HG03460 (cell line): ENCODE results near the gene EVL.
A peak's percentile ranks its signal among the peaks of the same experiment; 100 is the strongest.

ENCODE experiments used
- ATAC-seq: cut with Tn5 transposase; IDR thresholded peaks from one replicate; pipeline ENCODE4 v1.9.1; 2021; ENCODE audit not compliant: unreplicated experiment

Gene EVL

DNA sequence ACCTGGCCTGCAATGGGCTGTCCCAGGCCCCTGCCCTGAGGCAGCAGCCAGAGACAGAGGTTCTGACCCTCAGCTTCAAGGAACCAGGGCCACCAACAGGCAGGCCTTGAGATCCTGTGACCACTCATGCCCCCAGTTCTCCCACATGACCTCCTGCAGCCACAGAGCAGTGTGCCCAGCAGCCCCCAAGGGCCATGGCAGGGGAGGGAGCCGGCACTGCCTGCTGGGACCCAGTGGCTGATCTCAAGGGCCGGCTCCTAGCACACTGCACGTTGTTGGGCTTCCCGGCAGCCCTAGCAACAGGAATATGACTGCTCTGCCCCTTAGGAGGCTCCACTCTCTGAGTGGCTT, 79.4 kb downstream of the EVL start:
- no peak for ATAC-seq

DNA sequence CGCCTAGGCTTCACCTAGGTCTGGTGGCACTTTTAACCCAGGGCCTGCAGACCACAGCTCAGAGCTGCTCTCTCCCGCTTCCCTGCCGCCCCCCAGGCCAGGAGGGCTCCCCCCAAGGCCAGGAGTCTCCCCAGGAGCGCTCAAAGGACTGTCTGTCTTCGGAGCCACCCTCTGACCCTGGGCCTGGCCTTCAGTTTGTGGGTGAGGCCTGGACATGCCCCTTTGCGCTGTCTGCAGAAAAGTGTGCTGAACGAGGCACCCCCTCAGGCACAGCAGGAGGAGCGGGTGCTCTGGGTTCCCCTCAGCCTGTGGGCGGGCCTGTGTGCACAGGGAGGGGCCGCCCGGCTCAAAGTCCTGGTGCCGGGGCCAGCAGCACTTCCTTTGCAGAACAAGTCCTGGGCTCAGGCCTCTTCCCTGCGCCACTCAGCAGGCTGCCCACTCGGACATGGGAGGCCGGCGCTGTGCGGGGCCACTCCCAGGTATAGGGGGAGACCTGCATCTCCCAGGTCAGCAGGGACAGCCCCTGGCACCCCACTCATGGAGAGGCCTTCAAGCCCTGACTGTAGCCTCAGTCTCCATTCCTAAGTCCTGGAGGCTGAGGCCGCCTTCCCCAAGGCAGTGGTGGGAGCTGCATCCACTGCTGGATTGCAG, 79.9 kb downstream of the EVL start:
- no peak for ATAC-seq

DNA sequence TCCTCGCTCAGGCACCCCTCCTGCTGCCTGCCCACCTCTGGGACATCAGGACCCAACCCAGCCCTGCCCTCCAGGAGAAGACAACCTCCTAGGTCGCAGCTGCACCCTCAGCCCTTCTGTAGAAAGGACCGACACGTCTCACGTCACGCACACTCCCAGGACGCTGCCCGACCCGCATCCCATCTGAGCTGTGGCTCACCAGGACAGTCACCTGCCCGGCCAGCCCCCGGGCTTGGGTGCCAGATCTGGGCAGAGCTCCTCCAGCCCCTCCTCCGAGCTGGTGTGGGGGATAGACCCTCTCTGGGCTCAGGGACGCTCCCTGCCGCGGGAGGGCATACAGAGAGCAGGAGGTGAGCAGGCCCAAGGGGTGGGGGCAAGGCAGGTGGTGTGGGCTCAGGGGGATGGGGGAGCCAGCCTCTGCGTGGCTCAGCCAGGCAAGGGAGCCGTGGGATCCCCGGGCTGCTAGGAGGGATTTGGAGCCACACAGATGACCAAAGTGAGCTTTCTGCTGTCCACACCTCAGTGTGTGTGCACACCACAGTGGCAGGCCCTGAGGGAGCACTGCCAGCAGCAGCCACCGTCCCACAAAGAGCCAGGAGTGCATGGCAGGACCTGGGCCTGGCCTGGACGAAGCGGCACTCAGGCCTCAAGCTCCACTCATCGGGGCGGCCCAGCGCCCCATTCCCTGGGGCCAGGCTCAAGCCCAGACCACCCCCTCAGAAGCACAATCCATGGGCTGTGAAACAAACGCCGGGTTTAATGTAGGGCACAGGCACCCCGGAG, 80.7 kb downstream of the EVL start:
- no peak for ATAC-seq

DNA sequence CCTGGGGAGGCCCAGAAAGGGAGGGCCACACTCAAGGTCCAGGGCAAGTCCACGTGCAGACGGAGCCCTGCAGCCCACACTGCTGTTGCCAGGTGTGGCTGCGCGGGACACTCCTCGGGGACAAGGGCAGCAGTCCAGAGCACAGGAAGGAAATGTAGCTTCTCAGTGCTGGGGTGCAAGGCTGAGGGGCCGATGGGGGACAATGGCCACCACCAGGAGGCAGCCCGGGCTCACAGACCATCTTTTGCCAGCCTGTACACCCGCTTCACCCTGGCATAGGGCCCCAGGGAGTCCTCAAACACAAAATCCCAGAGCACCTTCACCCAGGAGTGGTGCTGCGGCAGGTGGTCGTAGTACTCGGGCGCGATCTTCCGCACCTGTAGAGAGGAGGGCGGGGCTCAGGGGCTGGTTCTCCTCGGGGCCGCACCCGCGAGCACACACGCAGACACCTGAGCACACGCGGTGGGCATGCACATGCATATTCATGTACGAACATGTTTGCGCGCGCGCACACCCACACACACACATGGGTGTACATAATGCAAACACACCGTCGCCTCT, 81.4 kb downstream of the EVL start:
- ATAC-seq, result no peak

DNA sequence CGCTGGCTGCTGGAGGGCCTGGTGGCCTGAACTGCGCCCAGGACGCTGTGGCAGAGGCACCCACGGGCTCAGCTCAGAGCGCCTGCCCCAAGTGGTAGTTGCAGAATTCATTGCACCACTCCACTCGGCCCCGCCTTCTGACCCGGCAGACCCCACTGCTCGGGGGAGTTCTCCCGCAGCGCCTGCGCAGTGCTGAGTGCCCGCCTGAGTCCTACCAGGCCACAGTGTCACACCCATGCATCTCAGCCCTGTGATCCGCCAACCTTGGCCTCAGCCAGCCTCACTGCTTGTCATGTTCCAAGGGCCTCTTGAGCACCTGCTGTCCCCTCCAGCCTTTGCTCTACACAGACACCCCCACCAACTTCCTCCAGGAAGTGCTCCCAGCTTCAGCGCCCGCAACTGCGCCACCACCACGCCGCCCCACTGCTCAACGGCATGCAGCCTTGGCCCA, 82.0 kb downstream of the EVL start:
- no peak for ATAC-seq

DNA sequence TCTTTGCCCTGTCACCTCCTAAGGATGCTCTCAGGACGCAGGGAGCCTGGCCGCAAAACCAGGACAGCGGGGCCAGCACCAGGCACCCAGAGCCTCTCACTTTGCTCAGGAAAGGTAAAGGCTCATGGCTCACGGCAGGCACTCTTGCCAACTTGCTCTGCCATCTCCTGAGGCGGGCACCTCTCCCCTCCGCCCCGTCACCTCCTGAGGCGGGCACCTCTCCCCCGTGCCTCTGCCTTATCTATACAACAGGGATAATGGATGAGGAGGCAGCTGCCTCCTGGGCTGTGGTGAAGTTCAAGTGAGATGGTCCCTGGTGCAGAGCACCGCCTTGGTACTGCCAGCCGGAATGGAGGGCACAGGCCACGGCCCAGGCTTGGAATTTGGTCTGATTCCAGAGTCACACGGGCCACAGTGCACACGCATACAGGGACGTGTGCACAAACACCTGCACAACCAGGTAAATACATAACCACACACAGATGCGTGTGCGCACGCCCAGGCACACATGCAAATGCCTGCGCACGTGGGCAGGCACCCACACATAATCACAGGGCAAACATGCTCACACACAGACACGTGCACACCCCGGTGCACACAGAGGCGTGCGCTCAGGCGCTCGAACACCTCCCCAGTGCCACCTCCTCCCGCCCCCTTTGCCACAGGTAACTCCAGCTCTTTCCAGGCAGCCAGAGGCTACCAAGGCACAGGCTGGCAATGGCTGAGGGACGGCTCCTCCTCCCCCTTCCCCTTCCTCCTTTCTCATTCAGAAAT, 82.7 kb downstream of the EVL start:
- ATAC-seq, result no peak

DNA sequence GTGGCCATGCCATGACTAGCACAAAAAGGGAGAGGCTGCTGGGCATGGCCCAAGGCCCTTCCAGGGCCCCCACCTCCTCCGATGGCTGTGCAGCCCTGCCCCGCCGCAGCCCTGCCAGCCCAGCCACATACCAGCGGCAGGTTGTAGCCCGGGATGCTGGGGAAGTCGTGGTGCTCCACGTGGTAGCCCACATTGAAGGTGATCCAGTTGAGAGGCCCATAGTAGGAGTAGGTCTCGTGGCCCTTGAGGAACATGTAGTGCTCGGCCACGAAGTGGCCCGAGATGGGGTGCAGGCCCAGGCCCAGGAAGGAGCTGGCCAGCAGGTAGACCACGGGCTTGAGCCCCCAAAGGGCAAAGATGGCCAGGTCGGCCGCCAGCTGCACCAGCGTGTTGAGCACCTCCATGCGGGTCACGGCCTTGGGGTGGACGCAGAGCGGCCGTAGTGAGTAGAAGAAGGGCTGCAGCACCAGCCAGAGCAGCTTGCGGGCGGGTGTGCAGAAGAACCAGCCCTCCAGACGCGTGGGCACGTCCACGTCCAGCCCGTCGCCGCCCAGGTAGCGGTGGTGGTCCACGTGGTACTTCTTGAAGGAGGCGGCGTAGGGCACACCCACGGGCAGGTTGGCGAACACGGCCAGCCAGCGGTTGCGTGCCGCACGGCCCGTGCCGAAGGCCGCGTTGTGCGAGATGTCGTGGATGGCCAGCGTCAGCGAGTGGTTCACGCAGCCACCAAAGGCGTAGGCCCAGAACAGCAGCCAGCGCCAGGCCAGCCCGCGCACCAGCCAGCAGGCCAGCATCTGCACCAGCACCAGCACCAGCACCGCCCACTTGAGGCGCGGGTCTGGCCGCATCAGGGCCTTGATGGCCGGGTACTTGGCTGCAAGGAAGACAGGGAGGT, 83.9 kb downstream of the EVL start:
- ATAC-seq, result no peak

DNA sequence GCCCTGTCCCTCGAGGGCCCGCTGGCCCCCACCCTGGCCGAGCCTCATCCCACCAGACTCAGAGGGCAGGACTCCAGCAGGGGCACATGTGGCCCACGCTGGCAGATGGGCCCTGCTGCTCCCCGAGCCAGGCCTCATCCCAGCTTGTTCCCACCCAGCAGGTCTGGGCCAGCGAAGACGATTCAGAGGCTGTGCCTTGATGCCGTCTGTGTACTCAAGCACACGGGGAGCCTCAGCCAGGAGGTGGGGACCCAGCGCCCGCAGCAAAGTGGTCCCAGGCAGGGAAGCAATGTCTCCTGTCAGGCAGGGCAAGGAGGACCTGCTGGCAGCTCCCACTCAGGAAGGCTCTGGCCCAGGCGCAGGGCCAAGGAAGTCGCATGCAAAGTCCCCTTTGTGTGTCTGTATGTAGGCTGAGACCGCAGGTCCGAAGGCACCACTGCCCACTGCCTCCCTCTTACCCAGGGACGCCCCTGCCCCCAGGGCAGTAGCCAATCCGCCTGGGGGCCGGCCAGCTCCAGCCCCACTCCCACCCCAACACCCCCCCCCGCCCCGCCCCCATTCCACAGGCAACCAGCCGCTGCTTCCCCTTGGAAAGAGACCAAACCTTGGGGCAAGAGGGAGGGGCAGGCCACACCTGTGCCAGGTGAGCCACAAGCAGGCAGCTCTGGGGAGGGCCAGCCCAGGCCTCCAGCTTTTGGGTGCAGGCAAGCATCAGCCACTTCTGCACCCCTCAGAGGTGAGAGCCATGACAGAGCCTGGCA, 84.8 kb downstream of the EVL start:
- no peak for ATAC-seq

DNA sequence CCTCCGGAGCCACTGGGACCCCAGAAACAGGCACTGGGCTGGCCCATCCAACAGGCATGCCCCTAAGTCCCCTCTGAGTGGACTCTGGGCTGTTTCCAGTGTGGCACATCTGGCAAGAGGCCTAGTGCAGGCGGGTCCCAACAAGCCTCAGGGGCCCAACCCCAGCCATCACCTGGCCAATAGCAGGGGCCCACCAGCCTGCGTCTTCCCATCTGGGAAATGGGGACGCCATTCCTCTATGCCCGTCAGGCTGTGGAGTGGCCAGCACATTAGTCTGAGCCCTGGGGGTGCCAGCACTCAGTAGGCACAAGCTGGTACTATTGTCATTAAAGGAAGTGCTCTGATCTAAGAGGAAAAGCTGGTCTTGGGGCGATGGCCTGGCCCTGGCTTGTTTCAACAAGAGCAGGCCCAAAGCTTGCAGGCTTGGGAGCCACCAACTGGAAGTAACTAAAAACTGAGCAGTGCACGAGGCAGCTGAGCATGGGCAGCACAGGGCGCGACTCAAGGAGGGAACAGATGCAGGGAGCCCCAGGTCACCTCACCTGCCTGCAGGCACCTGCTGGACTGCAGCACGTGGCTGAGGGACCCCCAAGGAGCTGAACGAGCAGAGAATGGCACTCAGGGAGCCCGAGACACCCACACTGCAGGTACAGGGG, 85.8 kb downstream of the EVL start:
- no peak for ATAC-seq

DNA sequence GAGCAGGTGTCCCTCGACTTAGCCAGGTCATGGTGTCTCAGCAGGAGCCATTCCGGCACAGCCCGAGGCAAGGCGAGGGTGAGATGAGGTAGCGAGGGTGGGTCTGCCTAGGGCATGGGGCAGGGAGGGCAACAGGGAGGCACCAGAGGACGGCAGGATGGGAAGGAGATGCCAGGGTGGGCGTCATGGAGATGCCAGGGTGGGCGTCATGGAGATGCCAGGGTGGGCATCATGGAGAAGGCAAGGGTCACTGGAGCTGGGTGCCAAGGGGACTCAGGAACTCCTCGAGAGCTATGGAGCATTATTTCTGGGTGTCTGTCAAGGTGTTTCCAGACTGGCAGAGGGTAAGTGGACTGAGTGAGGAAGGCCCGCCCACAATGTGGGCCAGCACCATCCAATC, 86.9 kb downstream of the EVL start:
- ATAC-seq, result no peak

DNA sequence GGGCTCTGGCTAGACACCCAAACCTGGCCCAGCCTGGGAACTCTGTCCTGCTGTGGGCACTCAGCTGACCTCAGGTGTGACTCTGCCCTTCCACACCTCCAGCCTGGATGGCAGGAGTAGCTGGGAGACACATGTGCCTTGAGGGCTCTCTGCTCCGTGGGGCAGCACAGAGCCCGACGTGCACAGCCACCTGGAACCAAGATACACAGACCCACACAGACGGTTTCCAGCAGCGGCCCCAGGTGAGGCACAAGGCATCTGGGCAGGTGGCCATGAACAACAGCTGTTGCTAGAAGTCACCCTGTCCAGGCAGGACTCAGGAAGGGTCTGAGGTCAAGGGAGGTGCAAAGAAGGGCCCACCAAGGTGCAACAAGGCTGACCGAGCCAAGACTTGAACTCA, 88.3 kb downstream of the EVL start:
- ATAC-seq, result no peak

DNA sequence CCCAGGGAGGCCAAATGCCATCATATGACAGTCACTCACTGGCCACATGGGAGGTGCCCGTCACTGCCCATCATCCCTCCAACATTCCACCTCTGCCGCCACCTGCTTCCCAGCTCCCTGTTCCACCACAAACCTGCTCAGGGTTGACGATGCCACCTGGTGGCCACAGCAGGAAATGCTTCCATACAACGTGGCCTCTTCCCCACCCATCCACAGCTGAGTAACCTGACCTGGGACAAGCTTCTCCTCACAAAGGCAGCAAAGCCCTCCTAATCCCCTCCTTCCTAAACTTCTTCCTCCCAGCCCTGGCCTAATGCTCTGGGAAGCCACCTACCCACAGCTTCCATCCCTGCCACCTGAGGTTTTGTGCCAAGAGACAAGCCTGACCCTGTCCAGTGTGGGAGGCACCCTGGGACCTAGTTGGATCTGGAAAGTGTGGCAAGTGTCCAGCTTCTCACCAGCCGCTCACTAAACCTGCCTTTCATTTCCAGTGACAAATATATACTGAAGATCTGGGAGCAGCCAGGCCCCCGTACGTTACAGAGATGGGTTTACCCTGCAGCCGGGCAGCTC, 89.9 kb downstream of the EVL start:
- ATAC-seq, result no peak

DNA sequence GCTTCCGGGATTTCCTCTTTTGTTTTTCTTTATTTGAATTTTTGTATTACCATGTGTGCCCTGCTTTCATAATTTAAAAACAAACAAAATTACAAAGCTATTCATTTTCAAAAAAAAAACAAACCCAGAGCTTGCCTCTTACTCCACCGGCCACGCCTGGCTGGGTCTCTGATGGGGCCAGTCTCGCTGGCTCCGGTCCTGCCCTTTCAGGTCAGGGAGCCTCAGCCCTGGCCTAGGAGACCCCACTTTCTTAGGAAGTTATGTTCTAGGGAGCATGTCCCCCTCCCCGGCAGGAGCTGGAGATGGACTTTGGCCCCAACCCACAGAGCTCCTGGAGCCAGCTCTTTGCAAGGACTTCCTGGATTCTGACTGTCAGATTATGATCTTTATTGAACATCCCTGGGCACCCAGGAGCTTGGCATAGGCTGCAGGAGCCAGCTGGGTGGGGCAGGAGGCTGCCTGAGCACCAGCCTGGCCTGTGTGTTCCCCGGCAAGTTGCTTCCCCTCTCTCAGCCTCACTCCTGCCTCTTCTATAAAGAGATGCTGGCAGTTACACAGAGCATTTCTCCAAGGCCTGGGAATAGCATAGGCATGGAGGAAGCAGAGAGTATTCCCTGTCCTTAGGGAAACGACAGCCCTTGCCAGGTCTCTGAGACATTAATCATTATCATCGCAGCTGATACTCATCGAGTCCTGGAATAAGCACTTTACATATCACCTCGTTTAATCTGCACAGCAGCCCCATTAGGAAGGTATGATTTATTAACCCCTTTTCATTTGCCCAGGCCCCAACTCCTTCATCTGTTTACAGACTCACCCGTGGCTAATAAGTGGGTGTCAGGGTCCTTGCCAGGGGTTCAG, 90.8 kb downstream of the EVL start:
- ATAC-seq, result no peak

DNA sequence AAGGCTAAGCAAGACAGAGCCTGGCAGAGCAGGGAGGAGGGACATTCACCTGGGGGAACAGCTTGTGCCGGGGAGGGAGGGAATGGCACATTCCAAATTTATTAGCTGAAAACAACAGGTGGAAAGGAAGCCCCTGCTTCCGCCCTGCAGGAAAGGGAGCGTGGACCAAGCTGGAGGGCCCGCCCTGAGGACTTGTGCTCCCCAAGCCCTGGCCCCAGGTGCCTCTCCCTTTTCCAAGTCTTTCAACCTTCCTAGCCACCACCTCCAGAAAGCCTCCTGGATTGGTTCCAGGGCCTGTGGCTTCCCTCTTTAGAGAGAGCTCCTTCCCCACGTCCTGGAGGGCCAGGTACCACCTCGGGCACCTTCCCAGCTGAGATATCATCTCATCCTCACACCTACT, 91.6 kb downstream of the EVL start:
- ATAC-seq, result no peak

DNA sequence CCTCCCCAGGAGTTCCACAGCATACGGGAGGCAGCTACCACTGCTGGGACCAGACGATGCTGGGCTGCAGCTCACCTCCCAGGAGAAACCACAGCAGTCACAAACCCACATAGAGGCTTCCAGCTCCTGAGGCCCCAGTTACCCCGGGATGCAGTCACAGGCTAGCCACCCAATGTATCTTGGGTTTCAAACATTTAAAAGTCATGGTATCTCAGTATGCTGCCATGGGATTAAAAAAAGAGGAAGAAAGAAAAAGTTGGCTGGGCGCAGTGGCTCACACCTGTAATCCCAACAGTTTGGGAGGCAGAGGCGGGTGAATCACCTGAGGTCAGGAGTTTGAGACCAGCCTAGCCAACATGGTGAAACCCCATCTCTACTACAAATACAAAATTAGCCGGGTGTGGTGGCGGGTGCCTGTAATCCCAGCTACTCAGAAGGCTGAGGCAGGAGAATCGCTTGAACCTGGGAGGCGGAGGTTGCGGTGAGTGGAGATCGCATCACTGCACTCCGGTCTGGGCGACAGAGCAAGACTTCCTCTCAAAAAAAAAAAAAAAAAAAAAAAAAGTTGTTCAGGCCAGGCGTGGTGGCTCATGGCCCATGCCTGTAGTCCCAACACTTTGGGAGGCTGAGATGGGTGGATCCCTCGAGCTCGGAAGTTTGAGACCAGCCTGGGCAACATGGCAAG, 92.5 kb downstream of the EVL start:
- peak; percentile 35 for ATAC-seq

DNA sequence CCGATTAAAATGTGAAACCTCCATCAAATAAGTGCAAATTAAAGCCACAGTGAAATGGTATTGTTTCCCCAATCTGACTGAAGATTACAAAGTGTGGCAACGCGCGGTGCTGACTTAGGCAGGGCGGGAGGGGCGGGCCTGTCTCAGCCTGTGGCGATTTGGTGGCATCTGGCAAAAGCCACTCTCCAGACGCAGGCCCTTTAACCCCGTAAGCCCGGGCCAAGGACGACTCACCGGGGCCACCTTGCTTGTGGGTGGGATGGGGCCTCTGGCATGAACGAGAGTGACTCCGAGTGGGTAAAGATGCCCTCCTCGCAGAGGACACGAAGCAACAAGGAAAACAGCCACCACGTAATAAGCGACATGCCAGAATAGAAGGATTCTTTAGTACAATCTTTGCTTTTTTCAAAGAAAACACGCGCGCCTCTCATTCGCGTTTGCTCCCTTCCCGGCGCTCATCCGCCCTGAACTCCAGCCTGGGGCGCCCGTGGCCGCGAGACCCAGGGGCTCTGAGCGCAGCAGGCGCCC, 93.4 kb downstream of the EVL start:
- no peak for ATAC-seq

DNA sequence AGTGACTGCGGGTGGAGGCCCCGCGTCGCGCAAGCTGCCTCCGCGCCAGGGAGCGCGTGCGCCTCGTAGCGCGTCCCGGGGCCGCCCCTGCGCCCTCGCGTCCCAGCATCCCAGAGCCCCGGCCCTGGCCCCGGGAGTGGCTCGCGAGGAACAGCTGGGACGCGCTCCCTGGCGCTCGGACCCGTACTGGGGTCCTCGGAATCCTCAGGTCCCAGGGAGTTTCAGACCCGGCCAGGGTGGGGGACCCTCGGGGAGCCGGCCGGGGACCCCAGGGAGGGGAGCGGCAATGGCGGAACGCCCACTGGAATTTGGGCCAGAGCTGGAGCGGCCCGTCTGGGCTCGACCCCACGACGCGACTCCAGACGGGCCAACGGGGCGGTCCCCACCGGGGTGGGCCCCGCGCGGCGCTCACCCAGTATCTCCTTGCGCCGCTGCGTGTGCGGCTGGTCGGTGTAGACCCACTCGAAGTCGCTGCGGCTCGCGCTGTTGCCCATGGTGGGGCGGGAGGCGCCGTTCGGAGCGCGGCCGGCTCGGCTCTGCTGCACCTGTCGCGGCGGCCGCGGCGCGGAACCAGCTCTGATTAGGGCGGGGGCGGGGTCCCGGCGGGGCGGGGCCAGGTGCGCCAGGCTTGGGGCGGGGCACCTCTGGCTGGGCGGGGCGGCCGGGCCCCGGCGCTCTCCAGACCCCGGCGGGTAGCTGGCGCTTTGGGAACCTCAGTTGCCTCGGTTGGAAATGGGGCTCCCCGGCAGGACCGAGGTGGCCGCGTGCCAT, 94.1 kb downstream of the EVL start, which contains the start of gene DEGS2:
Gene DEGS2 (minus strand): TSS at position 552 of the 771 bp plus-strand sequence. CDS start 58 bp downstream, at position 494.
- ATAC-seq, result peak; percentile 60
